LNCaP clone FGC (cell line): Measurements from ENCODE around the gene TMEM131L.
A peak's percentile ranks its signal among the peaks of the same experiment; 100 is the strongest.

Experiments used
- DNase-seq: peaks from one replicate; pipeline ENCODE4 v3.0.0-alpha.2; 2011; ENCODE audit warnings: low read depth
- H3K4me3 ChIP-seq: 2 replicates; pipeline ENCODE4 v1.5.1; 2011; ENCODE audit warnings: mild to moderate bottlenecking, low read depth, low read length, control low read depth
- CTCF ChIP-seq: IDR thresholded peaks from 2 replicates; pipeline ENCODE4 v1.5.1; 2012; ENCODE audit warnings: mild to moderate bottlenecking; ENCODE audit not compliant: control insufficient read depth, insufficient read depth; ENCODE audit errors: extremely low read depth

Gene TMEM131L

GRCh38 chr4:153638999-153639398 lies 172.8 kb downstream of the TMEM131L start:
- TF ChIP-seq CTCF: no peak
- DNase-seq: no peak
- no peak overlapping the region for H3K4me3 ChIP-seq

- H3K4me3 ChIP-seq: no peak overlapping the region
- no peak for DNase-seq
- no peak for TF ChIP-seq CTCF
Observed at GRCh38 chr4:153639833-153640802, 174.0 kb downstream of the TMEM131L start.

GRCh38 chr4:153641532-153641931 lies 175.4 kb downstream of the TMEM131L start:
- no peak for DNase-seq
- H3K4me3 ChIP-seq: no peak overlapping the region
- TF ChIP-seq CTCF: no peak

GRCh38 chr4:153643406-153644383 lies 177.5 kb downstream of the TMEM131L start:
- H3K4me3 ChIP-seq: no peak overlapping the region
- peak; percentile 26 for DNase-seq
- peak; percentile 58 for TF ChIP-seq CTCF

GRCh38 chr4:153645183-153645582 lies 179.0 kb downstream of the TMEM131L start:
- no peak for DNase-seq
- no peak overlapping the region for H3K4me3 ChIP-seq
- TF ChIP-seq CTCF: no peak

- no peak overlapping the region for H3K4me3 ChIP-seq
- TF ChIP-seq CTCF: no peak
- no peak for DNase-seq
Observed at GRCh38 chr4:153646261-153646660, 180.1 kb downstream of the TMEM131L start.
